DOHH2 (cell line): ENCODE data around the gene PYCR2.

ENCODE experiments used
- H3F3A ChIP-seq: fragments of 200-600 bp; sonication (generic), shearing (Covaris generic); 2 replicates; pipeline ENCODE4 v1.6.0; 2016; ENCODE audit warnings: antibody characterized with exemption, mild to moderate bottlenecking; ENCODE audit not compliant: control insufficient read depth, insufficient read depth
- H3K27ac ChIP-seq: fragments of 200-600 bp; sonication (generic); 2 replicates; pipeline ENCODE4 v1.5.1; 2014; ENCODE audit warnings: low read depth, mild to moderate bottlenecking, low read length, moderate library complexity
- H3K27me3 ChIP-seq: fragments of 200-600 bp; sonication (generic); 2 replicates; pipeline ENCODE4 v1.6.1; 2014; ENCODE audit warnings: mild to moderate bottlenecking, low read length, mixed read lengths; ENCODE audit not compliant: control insufficient read depth
- H3K36me3 ChIP-seq: fragments of 200-600 bp; sonication (generic); 2 replicates; pipeline ENCODE4 v1.6.1; 2014; ENCODE audit warnings: mild to moderate bottlenecking, low read length, moderate library complexity, mixed read lengths; ENCODE audit not compliant: control insufficient read depth
- H3K4me1 ChIP-seq: fragments of 200-600 bp; sonication (generic); 2 replicates; pipeline ENCODE4 v1.6.1; 2014; ENCODE audit warnings: mild to moderate bottlenecking, low read length, mixed read lengths; ENCODE audit not compliant: control insufficient read depth
- H3K4me2 ChIP-seq: fragments of 200-600 bp; sonication (generic); 2 replicates; pipeline ENCODE4 v1.6.0; 2014; ENCODE audit warnings: mild to moderate bottlenecking, low read length, moderate library complexity
- H3K4me3 ChIP-seq: fragments of 200-600 bp; sonication (generic); 2 replicates; pipeline ENCODE4 v1.5.1; 2014; ENCODE audit warnings: mild to moderate bottlenecking, low read length, mixed read lengths
- H3K79me2 ChIP-seq: fragments of 200-600 bp; sonication (generic); 2 replicates; pipeline ENCODE4 v1.6.1; 2014; ENCODE audit warnings: mild to moderate bottlenecking, low read length, mixed read lengths; ENCODE audit not compliant: control insufficient read depth
- H3K9me2 ChIP-seq: fragments of 200-600 bp; sonication (generic); replicated peaks from 2 replicates; pipeline ENCODE4 v1.6.1; 2014; ENCODE audit warnings: mild to moderate bottlenecking, low read length, mixed read lengths; ENCODE audit not compliant: control insufficient read depth
- H3K9me3 ChIP-seq: fragments of 200-600 bp; sonication (generic); 2 replicates; pipeline ENCODE4 v1.6.1; 2014; ENCODE audit warnings: antibody characterized with exemption, low read length, mixed read lengths; ENCODE audit not compliant: control insufficient read depth, insufficient read depth
- H4K20me1 ChIP-seq: fragments of 200-600 bp; sonication (generic); 2 replicates; pipeline ENCODE4 v1.6.0; 2014; ENCODE audit warnings: low read depth, mild to moderate bottlenecking, antibody characterized with exemption, low read length, moderate library complexity; ENCODE audit not compliant: control insufficient read depth, insufficient read depth
- EZH2phosphoT487 ChIP-seq: fragments of 200-600 bp; sonication (generic); IDR thresholded peaks from 2 replicates; pipeline ENCODE4 v1.6.1; 2017; ENCODE audit warnings: borderline replicate concordance, mild to moderate bottlenecking, antibody characterized with exemption, low read length, moderate library complexity, mixed read lengths
- TF ChIP-seq, protein P1 (sequence below): fragments of 200-600 bp; sonication (generic); IDR thresholded peaks from one replicate; pipeline ENCODE4 v1.5.1; 2014; ENCODE audit warnings: antibody characterized with exemption, mild to moderate bottlenecking, low read depth, low read length; ENCODE audit not compliant: poor library complexity, severe bottlenecking

PYCR2 gene

DNA sequence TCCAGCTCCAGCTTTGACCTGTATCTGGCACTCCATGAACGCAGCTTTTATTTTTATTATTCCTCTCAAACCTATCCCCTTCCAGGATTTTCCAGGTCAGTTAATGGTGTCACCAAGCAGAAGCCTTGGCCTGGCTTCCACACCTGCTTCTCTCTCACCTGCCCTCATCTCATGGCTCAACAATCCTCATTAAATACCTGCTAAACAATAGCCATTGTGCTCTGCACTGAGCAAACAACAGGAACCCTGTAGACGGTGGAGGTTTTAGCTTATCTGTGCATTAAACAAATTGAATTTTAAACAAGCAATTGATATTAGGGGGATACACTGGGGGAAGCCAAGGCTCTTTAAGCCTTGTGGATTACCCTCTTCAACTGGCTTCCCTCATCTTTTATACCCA is 15.3 kb downstream of the PYCR2 start:
- H3K4me2 ChIP-seq, result no peak overlapping the region
- no peaks in the 10 kb centered on the region for H4K20me1 ChIP-seq
- H3K9me2 ChIP-seq, result no peaks in the 10 kb centered on the region
- H3K27me3 ChIP-seq, result no peaks in the 10 kb centered on the region
- H3K36me3 ChIP-seq, result no peaks in the 10 kb centered on the region
- TF ChIP-seq, protein P1, sequence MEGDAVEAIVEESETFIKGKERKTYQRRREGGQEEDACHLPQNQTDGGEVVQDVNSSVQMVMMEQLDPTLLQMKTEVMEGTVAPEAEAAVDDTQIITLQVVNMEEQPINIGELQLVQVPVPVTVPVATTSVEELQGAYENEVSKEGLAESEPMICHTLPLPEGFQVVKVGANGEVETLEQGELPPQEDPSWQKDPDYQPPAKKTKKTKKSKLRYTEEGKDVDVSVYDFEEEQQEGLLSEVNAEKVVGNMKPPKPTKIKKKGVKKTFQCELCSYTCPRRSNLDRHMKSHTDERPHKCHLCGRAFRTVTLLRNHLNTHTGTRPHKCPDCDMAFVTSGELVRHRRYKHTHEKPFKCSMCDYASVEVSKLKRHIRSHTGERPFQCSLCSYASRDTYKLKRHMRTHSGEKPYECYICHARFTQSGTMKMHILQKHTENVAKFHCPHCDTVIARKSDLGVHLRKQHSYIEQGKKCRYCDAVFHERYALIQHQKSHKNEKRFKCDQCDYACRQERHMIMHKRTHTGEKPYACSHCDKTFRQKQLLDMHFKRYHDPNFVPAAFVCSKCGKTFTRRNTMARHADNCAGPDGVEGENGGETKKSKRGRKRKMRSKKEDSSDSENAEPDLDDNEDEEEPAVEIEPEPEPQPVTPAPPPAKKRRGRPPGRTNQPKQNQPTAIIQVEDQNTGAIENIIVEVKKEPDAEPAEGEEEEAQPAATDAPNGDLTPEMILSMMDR, result no peak
- TF ChIP-seq EZH2phosphoT487, result no peak
- H3K79me2 ChIP-seq, result no peaks in the 10 kb centered on the region
- peaks cover 4% of the 10 kb centered on the region; the same call in 1 of the 2 replicates for H3K4me1 ChIP-seq
- no peak overlapping the region for H3K4me3 ChIP-seq
- no peak overlapping the region for H3K27ac ChIP-seq
- H3K9me3 ChIP-seq, result no peaks in the 10 kb centered on the region
- no peaks in the 10 kb centered on the region for H3F3A ChIP-seq

DNA sequence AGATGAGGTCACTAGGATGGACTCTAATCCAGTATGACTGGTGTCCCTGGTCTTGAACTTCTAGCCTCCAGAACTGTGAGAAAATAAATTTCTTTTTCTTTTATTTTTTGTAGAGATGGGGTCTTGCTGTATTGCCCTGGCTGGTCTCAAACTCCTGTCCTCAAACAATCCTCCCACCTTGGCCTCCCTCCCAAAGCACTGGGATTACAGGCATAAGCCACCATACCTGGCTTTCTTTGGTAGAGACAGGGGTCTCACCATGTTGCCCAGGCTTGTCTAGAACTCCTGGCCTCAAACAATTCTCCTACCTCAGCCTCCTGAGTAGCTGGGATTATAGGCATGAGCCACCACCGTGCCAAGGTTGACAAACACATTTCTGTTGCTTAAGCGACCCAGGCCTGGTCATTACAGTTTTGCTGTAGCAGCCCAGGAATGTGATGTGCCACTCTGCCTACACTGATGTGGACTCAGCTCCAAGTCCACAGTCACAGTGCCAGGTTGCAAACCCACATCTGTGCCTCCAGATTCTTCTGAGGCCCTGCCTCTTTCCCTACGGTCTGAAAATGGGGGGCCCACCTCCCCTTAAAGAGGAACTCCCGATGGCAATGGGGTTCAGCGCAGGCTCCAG is 15.9 kb downstream of the PYCR2 start:
- H3K9me3 ChIP-seq, result no peaks in the 10 kb centered on the region
- no peaks in the 10 kb centered on the region for H3K36me3 ChIP-seq
- H3K4me1 ChIP-seq, result peaks cover 4% of the 10 kb centered on the region; the same call in 1 of the 2 replicates
- H4K20me1 ChIP-seq, result no peaks in the 10 kb centered on the region
- no peaks in the 10 kb centered on the region for H3F3A ChIP-seq
- no peaks in the 10 kb centered on the region for H3K9me2 ChIP-seq
- H3K27me3 ChIP-seq, result no peaks in the 10 kb centered on the region
- no peak overlapping the region for H3K4me3 ChIP-seq
- no peak overlapping the region for H3K4me2 ChIP-seq
- no peak for TF ChIP-seq EZH2phosphoT487
- TF ChIP-seq, protein P1, result no peak
- no peak overlapping the region for H3K27ac ChIP-seq
- H3K79me2 ChIP-seq, result no peaks in the 10 kb centered on the region

DNA sequence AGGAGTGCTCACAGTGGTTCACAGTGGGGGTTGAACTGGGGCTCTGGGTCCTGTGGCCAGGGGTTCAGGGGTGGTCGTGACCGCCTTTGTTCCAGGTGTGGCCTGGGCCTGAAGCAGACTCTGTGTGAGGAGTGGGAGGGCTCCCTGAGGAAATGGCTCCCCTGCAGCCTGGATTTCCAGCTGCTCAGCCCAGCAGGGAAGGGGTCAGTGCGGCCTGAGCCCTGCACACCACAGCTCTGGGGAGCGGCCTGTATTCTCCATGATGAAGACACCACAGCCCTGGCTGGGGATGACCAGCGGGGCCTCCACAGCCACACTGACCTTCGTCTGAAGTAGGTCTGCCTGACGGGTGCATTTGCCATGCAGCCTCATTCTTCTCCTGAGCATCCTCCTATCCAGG is 16.7 kb downstream of the PYCR2 start:
- no peaks in the 10 kb centered on the region for H3K9me2 ChIP-seq
- no peaks in the 10 kb centered on the region for H3K9me3 ChIP-seq
- H3K36me3 ChIP-seq, result no peaks in the 10 kb centered on the region
- no peaks in the 10 kb centered on the region for H3K27me3 ChIP-seq
- TF ChIP-seq, protein P1, result no peak
- no peak for TF ChIP-seq EZH2phosphoT487
- H3K4me2 ChIP-seq, result no peak overlapping the region
- no peak overlapping the region for H3K4me3 ChIP-seq
- H3K79me2 ChIP-seq, result no peaks in the 10 kb centered on the region
- no peaks in the 10 kb centered on the region for H3F3A ChIP-seq
- peaks cover 4% of the 10 kb centered on the region; the same call in 1 of the 2 replicates for H3K4me1 ChIP-seq
- no peak overlapping the region for H3K27ac ChIP-seq
- no peaks in the 10 kb centered on the region for H4K20me1 ChIP-seq
